Lower leg skin (tissue), 3 donors: Measurements from ENCODE around the gene RABGAP1.

Source experiments
- POLR2A ChIP-seq, 2 donors: fragments of 450-650 bp; IDR thresholded peaks; one replicate each; pipeline ENCODE4 v1.6.1; 2016 to 2017; ENCODE audit warnings: antibody characterized with exemption in 2 of 2, mild to moderate bottlenecking in 1 of 2, moderate library complexity in 1 of 2
- TF ChIP-seq, protein P1 (sequence below), 3 donors: fragments of 450-650 bp; IDR thresholded peaks; one replicate each; pipeline ENCODE4 v1.5.1; 2016; ENCODE audit warnings: antibody characterized with exemption in 3 of 3, mild to moderate bottlenecking in 3 of 3, moderate library complexity in 2 of 3

DNA sequence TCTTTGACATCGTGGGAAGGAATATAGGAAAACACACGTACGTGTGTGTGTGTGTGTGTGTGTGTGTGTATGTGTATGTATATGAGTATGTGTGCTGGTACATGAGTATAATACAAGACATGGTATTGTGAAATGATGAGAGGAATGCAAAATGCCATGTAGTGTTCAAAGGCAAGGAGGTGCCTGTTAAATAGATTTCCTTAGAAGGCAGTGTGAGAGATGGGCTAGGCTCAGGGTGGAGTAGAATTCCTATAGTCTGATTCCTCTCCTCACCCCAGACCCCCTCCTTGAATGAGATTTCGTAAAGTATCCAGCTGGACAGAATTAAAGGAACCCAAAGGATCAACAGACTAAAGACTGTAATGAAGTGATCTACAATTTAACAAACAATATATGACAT, 103.8 kb downstream of the RABGAP1 start:
- TF ChIP-seq, protein P1, sequence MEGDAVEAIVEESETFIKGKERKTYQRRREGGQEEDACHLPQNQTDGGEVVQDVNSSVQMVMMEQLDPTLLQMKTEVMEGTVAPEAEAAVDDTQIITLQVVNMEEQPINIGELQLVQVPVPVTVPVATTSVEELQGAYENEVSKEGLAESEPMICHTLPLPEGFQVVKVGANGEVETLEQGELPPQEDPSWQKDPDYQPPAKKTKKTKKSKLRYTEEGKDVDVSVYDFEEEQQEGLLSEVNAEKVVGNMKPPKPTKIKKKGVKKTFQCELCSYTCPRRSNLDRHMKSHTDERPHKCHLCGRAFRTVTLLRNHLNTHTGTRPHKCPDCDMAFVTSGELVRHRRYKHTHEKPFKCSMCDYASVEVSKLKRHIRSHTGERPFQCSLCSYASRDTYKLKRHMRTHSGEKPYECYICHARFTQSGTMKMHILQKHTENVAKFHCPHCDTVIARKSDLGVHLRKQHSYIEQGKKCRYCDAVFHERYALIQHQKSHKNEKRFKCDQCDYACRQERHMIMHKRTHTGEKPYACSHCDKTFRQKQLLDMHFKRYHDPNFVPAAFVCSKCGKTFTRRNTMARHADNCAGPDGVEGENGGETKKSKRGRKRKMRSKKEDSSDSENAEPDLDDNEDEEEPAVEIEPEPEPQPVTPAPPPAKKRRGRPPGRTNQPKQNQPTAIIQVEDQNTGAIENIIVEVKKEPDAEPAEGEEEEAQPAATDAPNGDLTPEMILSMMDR (IDR thresholded peaks at IDR 0.05), result no peak
- TF ChIP-seq POLR2A (IDR thresholded peaks at IDR 0.05), result no peak
